ENCODE results near the gene EML1.

GRCh38 chr14:99855271-99855670, 62.1 kb downstream of the EML1 start:
- TF ChIP-seq BHLHE40 (IDR thresholded peaks at IDR 0.05; ENCODE audit: low read length): no peak
- no peak for TF ChIP-seq CTCF (CRISPR knock-in tag; IDR thresholded peaks at IDR 0.05)
- TF ChIP-seq IKZF5 (CRISPR knock-in tag; IDR thresholded peaks at IDR 0.05): no peak
- no peak for TF ChIP-seq ZNF124 (CRISPR knock-in tag; IDR thresholded peaks at IDR 0.05)
- TF ChIP-seq SETDB1 (CRISPR knock-in tag; IDR thresholded peaks at IDR 0.05; ENCODE audit: borderline replicate concordance): no peak
- no peak for TF ChIP-seq PHF8 (CRISPR knock-in tag; IDR thresholded peaks at IDR 0.05)
